Subcutaneous abdominal adipose tissue (tissue), 5 donors: ENCODE results near the gene NLK.

Experiments
- H3K27ac ChIP-seq: one replicate; pipeline ENCODE4 v1.7.0; 2013; ENCODE audit warnings: low read depth, mild to moderate bottlenecking, inconsistent platforms, low read length, moderate library complexity
- H3K27me3 ChIP-seq, 5 donors: one replicate each; pipeline ENCODE4 v1.7.0; 2013; ENCODE audit warnings: low read length in 5 of 5, inconsistent platforms in 1 of 5; ENCODE audit not compliant: control insufficient read depth in 5 of 5, insufficient read depth in 4 of 5
- H3K36me3 ChIP-seq, 5 donors: one replicate each; pipeline ENCODE4 v1.7.0; 2013; ENCODE audit warnings: low read length in 5 of 5; ENCODE audit not compliant: control insufficient read depth in 5 of 5, insufficient read depth in 5 of 5
- H3K4me1 ChIP-seq, 5 donors: one replicate each; pipeline ENCODE4 v1.7.0; 2013; ENCODE audit warnings: low read length in 5 of 5, mild to moderate bottlenecking in 3 of 5, moderate library complexity in 1 of 5; ENCODE audit not compliant: control insufficient read depth in 5 of 5, insufficient read depth in 5 of 5
- H3K4me3 ChIP-seq, 5 donors: one replicate each; pipeline ENCODE4 v1.7.0; 2013; ENCODE audit warnings: low read length in 5 of 5, low read depth in 1 of 5
- H3K9ac ChIP-seq, 5 donors: one replicate each; pipeline ENCODE4 v1.7.0; 2013; ENCODE audit warnings: low read length in 5 of 5, mild to moderate bottlenecking in 4 of 5, moderate library complexity in 3 of 5
- H3K9me3 ChIP-seq, 5 donors: one replicate each; pipeline ENCODE4 v1.7.0; 2013; ENCODE audit warnings: low read length in 5 of 5; ENCODE audit not compliant: control insufficient read depth in 5 of 5
- donor health status: healthy.
- donor health status: healthy.
- donor health status: healthy.
- donor health status: healthy.
- donor health status: healthy.

NLK gene

DNA sequence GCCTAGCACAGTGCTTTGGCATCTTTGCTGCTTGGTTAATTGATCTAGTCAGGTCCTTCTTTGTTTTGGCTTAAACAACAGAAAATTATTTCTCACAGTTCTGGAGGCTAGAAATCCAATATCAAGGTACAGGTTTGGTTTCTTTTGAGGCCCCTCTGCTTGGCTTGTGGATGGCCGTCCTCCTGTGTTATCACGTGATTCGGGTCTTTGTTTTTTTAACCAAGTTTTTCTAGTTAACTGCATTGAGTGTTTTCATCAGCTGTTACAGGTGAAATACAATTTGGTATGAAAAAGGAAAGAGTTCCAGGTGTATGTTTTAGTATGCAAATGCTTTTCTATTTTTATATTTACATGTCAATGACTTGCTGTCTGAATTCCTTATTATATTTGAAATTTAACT lies 2.8 kb downstream of the NLK start:
- H3K9me3 ChIP-seq: no peaks in the 10 kb centered on the region
- no peak overlapping the region for H3K27ac ChIP-seq
- H3K4me3 ChIP-seq: peak overlapping the region in 3 of 5 donors; percentile 8 to 35 (median 24)
- no peaks in the 10 kb centered on the region for H3K27me3 ChIP-seq
- H3K36me3 ChIP-seq: no peaks in the 10 kb centered on the region
- no peak overlapping the region for H3K9ac ChIP-seq
- peaks cover 0 to 54% (median 40%) of the 10 kb centered on the region in 5 donors for H3K4me1 ChIP-seq

DNA sequence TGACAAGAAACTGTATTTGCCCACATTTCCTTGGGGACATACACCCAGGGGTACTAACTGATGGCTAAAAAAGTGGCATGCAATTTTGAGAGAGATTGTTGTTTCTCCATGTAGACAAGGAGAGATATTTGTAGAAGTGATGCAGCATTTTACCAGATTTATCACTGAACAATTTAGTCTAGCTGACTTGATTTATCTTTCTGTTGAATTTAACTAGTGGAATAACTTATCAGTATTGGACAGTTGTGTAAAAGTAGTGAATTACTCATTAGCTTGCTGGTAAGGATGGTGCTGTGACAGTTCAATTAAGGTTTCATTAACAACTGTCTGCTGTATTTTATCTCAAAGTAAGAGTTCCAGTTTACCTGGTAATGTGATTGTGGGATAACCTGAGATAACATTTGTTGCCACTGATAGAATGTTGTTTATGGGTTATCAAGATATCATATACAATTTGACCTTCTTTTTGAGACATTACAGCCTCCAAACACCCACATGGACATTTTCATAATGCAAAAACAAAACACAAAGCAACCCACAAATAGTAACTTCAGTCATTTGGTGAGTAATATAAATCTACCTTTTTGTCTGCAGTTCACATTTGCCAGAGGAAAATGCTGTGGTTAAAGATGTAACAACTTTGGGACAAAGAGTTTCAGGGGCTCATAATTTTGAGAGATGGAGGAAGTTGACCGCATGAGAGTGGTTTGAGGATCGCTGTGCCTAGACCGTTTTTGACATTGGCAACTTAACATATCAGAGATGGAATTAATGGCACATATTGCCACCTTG lies 3.8 kb downstream of the NLK start:
- H3K9me3 ChIP-seq: no peaks in the 10 kb centered on the region
- no peak overlapping the region for H3K27ac ChIP-seq
- no peaks in the 10 kb centered on the region for H3K27me3 ChIP-seq
- peaks cover 0 to 50% (median 35%) of the 10 kb centered on the region in 5 donors for H3K4me1 ChIP-seq
- H3K36me3 ChIP-seq: no peaks in the 10 kb centered on the region
- H3K4me3 ChIP-seq: no peak overlapping the region
- no peak overlapping the region for H3K9ac ChIP-seq

DNA sequence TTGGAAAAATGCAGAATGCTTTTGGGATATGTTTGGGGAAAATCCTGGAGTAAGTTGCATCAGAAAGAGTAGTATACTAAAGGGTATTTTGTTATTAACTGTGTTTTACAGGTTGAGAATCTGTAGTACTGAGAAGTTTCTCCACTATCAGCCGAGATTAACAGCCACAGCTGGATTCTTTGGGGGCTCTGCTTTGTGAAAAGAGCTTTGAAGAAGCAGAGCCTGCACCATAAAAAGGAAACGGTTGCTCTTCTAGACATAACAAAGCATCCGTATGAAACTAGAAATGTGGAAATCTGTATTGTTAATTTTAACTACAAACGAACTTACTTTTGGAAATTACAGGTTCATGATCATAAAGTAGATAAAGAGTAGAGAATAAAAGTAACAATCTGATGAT lies 5.3 kb downstream of the NLK start:
- H3K36me3 ChIP-seq: no peaks in the 10 kb centered on the region
- H3K9me3 ChIP-seq: no peaks in the 10 kb centered on the region
- H3K4me3 ChIP-seq: no peak overlapping the region
- no peak overlapping the region for H3K27ac ChIP-seq
- no peaks in the 10 kb centered on the region for H3K27me3 ChIP-seq
- H3K9ac ChIP-seq: no peak overlapping the region
- H3K4me1 ChIP-seq: peaks cover 0 to 48% (median 29%) of the 10 kb centered on the region in 5 donors

DNA sequence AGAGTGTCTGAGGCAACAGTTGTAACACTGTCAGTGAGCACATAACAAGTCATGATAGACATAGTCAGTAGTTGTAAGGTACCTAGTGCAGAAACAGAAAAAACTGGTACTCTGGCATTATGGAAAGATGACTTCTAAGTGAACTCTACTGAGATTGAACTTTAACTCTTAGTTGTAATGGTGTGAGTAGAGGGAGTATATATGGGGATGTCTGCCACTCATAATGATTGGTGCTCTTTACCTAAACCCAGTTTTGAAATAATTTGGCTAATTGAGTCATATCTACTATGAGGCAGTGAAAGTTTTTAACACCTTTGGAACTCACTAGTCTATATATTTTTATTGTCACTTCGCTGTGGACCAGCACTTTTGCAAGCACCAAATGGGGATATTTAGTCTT lies 6.6 kb downstream of the NLK start:
- H3K36me3 ChIP-seq: no peaks in the 10 kb centered on the region
- no peaks in the 10 kb centered on the region for H3K27me3 ChIP-seq
- no peak overlapping the region for H3K27ac ChIP-seq
- no peak overlapping the region for H3K9ac ChIP-seq
- peaks cover 0 to 47% (median 22%) of the 10 kb centered on the region in 5 donors for H3K4me1 ChIP-seq
- H3K9me3 ChIP-seq: no peaks in the 10 kb centered on the region
- no peak overlapping the region for H3K4me3 ChIP-seq

DNA sequence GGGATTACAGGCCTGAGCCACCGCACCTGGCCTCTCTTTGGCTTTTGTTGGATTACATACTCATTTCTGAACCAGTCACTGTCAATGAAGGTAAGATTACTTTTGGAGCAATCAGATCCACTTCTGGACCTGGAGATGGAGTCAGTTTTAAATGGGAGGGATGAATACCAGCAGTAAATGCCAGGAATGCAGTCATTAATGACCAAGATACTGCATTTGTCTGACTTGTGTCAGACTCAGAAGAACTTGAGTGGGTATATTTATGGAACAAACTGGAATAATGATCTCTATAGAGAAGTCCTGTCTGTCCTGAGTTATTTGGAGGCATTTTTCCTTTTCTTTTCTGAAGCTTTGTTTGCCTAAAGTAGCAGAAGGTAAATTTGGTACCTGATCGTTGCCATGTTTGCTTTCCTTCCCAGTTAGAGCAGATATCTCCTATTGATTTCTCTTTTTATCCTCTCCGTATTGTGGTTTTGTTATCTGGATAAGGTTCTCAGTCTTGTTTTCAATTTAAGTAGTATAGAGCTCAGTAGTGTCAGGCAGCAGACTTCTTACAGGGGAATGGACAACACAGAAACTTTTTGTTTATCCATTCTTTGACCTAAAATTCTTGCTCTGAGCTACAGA lies 10.7 kb downstream of the NLK start:
- H3K4me3 ChIP-seq: no peak overlapping the region
- H3K4me1 ChIP-seq: peaks cover 0 to 34% (median 5%) of the 10 kb centered on the region in 5 donors

DNA sequence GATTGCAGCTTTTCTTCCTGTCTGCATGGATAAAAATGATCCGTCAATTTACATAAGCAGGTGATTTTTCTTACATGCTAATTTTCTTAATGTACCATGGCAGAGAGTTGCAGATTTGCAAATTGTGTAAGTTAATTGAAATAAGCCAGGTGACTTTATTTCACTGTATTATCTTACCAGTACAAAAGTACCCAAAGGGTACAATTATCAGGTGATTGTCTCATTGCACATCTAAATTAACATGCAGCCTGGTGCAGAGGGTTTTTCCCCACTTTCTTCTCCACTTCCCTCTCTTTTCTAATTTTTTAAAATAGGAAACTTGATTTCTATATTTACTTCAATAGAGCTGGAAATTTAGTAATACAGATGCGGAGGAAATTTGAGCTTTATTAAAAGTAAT lies 11.2 kb downstream of the NLK start:
- H3K27ac ChIP-seq: no peak overlapping the region
- no peaks in the 10 kb centered on the region for H3K9me3 ChIP-seq
- H3K4me1 ChIP-seq: peaks cover 0 to 34% (median 5%) of the 10 kb centered on the region in 5 donors
- no peak overlapping the region for H3K4me3 ChIP-seq
- H3K27me3 ChIP-seq: no peaks in the 10 kb centered on the region
- H3K36me3 ChIP-seq: no peaks in the 10 kb centered on the region
- H3K9ac ChIP-seq: no peak overlapping the region

More for the DNA sequence above, 10.7 kb downstream of the NLK start:
- Histone ChIP-seq H3K27ac (no peak overlapping the region), H3K27me3 (no peaks in the 10 kb centered on the region), H3K36me3 (no peaks in the 10 kb centered on the region), H3K9me3 (no peaks in the 10 kb centered on the region), H3K9ac (no peak overlapping the region)

DNA sequence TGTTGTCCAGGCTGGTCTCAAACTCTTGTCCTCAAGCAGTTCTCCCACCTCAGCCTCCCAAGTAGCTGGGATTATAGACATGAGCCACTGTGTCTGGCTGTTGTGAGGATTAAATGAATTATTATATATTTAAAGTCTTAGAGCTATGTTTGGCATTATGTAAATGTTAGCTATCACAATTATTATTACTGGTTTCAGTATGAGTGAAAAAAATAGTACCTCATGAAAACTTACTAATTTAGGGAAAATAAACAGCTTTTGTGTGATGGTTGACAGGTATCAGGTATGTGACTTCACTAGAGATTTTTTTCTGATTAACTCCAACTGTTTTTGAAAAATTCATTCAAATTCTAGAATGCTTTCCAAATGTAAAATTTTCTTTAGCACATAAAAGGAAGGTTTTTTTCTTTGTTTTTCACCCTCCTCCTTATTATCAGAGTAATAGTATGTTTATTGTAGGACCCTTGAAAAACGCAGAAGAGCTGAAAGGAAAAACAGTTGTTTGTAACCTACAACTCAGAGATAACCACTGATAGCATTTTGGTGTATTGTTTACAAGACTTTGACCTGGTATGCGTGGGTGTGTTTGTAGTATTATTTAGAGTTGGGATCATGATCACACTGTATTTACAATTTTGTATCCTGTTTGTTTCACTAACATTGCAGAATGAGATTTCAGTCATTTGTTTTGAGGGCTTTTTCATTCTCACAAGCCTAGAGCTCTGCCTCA lies 13.2 kb downstream of the NLK start:
- H3K9me3 ChIP-seq: no peaks in the 10 kb centered on the region
- H3K27me3 ChIP-seq: no peaks in the 10 kb centered on the region
- H3K4me1 ChIP-seq: peaks cover 0 to 34% (median 5%) of the 10 kb centered on the region in 5 donors
- no peaks in the 10 kb centered on the region for H3K36me3 ChIP-seq
- H3K4me3 ChIP-seq: no peak overlapping the region
- H3K9ac ChIP-seq: no peak overlapping the region
- H3K27ac ChIP-seq: no peak overlapping the region

DNA sequence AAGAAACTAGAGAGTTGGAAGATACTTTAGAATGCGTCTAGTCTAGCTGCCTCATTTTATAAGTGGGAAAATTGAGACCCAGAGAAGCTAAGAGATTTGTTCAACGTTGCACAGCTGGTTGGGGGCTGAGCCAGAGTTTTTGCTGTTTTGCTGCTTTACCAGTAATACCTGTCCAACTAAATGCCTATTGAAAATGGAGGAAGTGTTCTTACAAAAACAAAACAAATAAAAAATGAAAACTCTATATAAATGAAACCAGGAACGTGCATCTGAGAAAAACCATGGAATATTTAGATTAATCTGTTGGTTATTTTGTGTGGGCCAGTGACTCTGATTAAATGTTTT lies 13.8 kb downstream of the NLK start:
- Histone ChIP-seq H3K4me1 (peaks cover 0 to 34% (median 5%) of the 10 kb centered on the region in 5 donors), H3K27me3 (no peaks in the 10 kb centered on the region), H3K36me3 (no peaks in the 10 kb centered on the region), H3K9me3 (no peaks in the 10 kb centered on the region), H3K27ac (no peak overlapping the region), H3K4me3 (no peak overlapping the region), H3K9ac (no peak overlapping the region)

DNA sequence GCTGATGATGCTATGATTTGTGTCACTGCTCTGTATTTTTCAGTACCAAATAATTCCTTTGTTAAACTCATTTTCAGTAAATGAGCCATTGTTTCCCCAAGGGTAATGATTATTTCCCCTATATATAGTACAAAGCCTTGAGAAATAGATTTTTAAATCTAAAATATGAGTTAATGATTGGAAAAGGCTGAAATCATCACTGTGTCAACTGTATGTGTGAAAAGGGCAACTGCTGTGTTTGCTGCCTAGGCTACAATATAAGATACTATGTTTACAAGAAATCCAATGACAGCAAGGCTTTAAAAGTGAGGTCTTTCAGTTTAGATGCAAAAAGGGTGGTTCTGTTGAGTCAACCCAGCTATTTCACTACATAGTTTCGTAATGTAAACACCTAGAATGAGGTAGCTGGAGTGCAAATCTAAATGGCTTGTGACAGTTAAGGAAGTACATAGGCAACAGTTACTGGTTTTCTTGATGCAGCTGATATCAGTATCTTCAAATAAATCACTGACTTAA lies 15.3 kb downstream of the NLK start:
- no peak overlapping the region for H3K9ac ChIP-seq

DNA sequence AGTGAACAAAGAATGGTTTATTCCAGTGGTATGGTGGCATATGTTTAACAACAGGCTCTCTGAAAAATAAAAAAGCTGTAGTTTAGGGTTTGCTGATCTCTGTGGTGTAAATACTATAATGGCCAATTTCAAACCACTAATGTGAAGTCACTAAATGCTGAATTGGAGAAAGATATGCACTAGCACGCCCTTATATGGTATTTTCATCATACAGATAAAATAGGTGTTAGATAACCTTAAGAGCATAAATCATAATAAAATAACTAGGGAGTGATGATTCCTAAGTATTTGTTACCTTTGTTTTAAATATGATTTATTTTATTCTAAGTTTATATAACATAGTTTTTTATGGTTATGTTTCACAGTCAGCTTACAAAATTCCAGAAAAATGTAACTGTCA lies 17.2 kb downstream of the NLK start:
- Histone ChIP-seq H3K9me3 (no peaks in the 10 kb centered on the region), H3K36me3 (no peaks in the 10 kb centered on the region), H3K9ac (no peak overlapping the region), H3K27ac (no peak overlapping the region), H3K4me1 (peaks cover 0 to 16% (median 5%) of the 10 kb centered on the region in 5 donors), H3K4me3 (no peak overlapping the region), H3K27me3 (no peaks in the 10 kb centered on the region)

More for the DNA sequence above, 15.3 kb downstream of the NLK start:
- Histone ChIP-seq H3K9me3 (no peaks in the 10 kb centered on the region), H3K27me3 (no peaks in the 10 kb centered on the region), H3K4me1 (peaks cover 0 to 29% (median 5%) of the 10 kb centered on the region in 5 donors), H3K27ac (no peak overlapping the region), H3K4me3 (no peak overlapping the region), H3K36me3 (no peaks in the 10 kb centered on the region)
